HL-60 (cell line): ENCODE data around the gene UBE2U.

Experiments used
- GABPA ChIP-seq: IDR thresholded peaks from 2 replicates; pipeline ENCODE4 v1.6.1; 2012; ENCODE audit warnings: low read depth
- POLR2AphosphoS5 ChIP-seq: IDR thresholded peaks from 2 replicates; pipeline ENCODE4 v1.6.1; 2012; ENCODE audit warnings: low read depth
- TF ChIP-seq, protein P1 (sequence below): IDR thresholded peaks from one replicate; pipeline ENCODE4 v1.5.1; 2011; ENCODE audit warnings: low read length, control low read depth, inconsistent platforms; ENCODE audit not compliant: insufficient read depth
- TF ChIP-seq, protein P2 (sequence below): IDR thresholded peaks from 2 replicates; pipeline ENCODE4 v1.6.1; 2012; ENCODE audit warnings: low read depth; ENCODE audit not compliant: insufficient replicate concordance

GRCh38 chr1:64290420-64290819 is 87.0 kb downstream of the UBE2U start:
- TF ChIP-seq, protein P1, sequence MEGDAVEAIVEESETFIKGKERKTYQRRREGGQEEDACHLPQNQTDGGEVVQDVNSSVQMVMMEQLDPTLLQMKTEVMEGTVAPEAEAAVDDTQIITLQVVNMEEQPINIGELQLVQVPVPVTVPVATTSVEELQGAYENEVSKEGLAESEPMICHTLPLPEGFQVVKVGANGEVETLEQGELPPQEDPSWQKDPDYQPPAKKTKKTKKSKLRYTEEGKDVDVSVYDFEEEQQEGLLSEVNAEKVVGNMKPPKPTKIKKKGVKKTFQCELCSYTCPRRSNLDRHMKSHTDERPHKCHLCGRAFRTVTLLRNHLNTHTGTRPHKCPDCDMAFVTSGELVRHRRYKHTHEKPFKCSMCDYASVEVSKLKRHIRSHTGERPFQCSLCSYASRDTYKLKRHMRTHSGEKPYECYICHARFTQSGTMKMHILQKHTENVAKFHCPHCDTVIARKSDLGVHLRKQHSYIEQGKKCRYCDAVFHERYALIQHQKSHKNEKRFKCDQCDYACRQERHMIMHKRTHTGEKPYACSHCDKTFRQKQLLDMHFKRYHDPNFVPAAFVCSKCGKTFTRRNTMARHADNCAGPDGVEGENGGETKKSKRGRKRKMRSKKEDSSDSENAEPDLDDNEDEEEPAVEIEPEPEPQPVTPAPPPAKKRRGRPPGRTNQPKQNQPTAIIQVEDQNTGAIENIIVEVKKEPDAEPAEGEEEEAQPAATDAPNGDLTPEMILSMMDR = no peak
- TF ChIP-seq POLR2AphosphoS5 (no peak), GABPA (no peak)
- TF ChIP-seq, protein P2, sequence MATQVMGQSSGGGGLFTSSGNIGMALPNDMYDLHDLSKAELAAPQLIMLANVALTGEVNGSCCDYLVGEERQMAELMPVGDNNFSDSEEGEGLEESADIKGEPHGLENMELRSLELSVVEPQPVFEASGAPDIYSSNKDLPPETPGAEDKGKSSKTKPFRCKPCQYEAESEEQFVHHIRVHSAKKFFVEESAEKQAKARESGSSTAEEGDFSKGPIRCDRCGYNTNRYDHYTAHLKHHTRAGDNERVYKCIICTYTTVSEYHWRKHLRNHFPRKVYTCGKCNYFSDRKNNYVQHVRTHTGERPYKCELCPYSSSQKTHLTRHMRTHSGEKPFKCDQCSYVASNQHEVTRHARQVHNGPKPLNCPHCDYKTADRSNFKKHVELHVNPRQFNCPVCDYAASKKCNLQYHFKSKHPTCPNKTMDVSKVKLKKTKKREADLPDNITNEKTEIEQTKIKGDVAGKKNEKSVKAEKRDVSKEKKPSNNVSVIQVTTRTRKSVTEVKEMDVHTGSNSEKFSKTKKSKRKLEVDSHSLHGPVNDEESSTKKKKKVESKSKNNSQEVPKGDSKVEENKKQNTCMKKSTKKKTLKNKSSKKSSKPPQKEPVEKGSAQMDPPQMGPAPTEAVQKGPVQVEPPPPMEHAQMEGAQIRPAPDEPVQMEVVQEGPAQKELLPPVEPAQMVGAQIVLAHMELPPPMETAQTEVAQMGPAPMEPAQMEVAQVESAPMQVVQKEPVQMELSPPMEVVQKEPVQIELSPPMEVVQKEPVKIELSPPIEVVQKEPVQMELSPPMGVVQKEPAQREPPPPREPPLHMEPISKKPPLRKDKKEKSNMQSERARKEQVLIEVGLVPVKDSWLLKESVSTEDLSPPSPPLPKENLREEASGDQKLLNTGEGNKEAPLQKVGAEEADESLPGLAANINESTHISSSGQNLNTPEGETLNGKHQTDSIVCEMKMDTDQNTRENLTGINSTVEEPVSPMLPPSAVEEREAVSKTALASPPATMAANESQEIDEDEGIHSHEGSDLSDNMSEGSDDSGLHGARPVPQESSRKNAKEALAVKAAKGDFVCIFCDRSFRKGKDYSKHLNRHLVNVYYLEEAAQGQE = no peak
